ENCODE results near the gene FOXL3. TPM values are rescaled to one million over a fixed set of nuclear protein-coding genes. Genes with fewer than 3 reads are reported as not detected.

Gene FOXL3
- total RNA-seq, 1 donor from 2014 or later = not detected

DNA sequence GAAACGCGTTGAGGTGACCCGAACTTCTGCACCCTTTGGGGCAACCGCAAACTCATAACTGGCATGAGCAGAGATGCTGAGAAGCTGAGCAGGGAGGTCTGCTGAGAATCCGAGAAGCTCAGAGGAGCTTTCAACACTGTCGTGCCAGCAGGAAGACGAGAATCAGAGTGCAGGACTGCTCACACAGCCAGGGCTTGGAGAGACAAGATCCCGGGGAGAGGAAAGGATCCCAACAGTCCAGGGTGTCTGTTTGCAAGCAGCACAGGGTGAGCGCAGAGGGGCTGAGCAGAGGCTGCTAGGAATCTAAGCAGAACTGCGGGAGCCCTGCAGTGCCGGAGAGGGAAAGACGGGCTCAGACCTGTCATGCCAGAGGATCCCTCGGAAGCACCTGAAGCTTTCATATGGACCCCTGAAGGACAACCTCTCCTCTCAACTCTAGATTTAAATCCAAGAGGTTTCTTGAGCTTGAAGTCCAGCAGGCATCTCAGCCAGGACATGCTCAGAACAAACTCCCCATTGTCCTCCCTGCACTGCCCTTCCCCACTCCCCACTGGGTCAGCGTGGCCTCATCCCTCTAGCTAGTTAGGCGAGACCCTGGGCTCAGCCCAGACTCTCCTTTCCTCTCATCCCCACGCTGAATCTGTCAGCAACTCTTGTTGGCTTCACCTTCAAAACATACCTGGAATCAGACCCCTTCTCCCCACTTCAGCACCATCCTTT, 40.7 kb downstream of the FOXL3 start:
- H3K4me3 Mint-ChIP-seq (ENCODE audit: unreplicated experiment) = no peak overlapping the region
- no peaks in the 10 kb centered on the region for H3K9me3 Mint-ChIP-seq (ENCODE audit: low read depth)
- H3K36me3 Mint-ChIP-seq (ENCODE audit: low read depth) = no peaks in the 10 kb centered on the region
- no peak overlapping the region for H3K27ac Mint-ChIP-seq (ENCODE audit: unreplicated experiment)
- TF ChIP-seq, protein P1, sequence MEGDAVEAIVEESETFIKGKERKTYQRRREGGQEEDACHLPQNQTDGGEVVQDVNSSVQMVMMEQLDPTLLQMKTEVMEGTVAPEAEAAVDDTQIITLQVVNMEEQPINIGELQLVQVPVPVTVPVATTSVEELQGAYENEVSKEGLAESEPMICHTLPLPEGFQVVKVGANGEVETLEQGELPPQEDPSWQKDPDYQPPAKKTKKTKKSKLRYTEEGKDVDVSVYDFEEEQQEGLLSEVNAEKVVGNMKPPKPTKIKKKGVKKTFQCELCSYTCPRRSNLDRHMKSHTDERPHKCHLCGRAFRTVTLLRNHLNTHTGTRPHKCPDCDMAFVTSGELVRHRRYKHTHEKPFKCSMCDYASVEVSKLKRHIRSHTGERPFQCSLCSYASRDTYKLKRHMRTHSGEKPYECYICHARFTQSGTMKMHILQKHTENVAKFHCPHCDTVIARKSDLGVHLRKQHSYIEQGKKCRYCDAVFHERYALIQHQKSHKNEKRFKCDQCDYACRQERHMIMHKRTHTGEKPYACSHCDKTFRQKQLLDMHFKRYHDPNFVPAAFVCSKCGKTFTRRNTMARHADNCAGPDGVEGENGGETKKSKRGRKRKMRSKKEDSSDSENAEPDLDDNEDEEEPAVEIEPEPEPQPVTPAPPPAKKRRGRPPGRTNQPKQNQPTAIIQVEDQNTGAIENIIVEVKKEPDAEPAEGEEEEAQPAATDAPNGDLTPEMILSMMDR (IDR thresholded peaks at IDR 0.05) = no peak
- H3K27me3 Mint-ChIP-seq (ENCODE audit: low read depth) = peaks cover 17% of the 10 kb centered on the region
- peaks cover 13% of the 10 kb centered on the region for H3K4me1 Mint-ChIP-seq (ENCODE audit: low read depth)
- peak; percentile 67 for DNase-seq (ENCODE audit: low spot score)

DNA sequence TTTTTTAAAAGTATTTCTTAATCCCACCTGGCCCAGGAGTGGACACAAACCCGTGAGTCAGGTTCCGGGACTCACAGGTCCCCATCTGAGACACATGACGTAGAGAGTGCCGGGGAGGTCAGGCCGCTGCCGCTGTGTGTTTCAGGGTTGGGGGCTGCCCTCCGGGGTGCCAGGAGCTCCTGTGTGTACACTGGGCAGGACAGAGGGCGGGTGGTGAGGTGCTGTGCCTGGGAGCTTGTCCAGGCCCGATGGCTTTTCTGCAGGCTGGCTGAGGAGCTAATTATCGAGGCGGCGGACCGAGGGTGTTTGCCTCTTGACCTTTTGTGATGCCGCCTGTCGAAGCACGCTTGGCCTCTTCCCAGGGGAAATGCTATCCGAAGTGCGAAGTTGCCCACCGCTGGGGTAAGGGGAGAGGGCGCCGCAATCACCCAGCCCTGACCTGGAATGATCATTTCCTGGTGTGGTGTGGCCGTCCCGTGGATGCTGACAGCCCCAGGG, 42.1 kb downstream of the FOXL3 start:
- Mint-ChIP-seq H3K27me3 (ENCODE audit: low read depth) (peaks cover 17% of the 10 kb centered on the region), H3K9me3 (ENCODE audit: low read depth) (no peaks in the 10 kb centered on the region), H3K4me3 (ENCODE audit: unreplicated experiment) (no peak overlapping the region), H3K4me1 (ENCODE audit: low read depth) (peaks cover 8% of the 10 kb centered on the region), H3K27ac (ENCODE audit: unreplicated experiment) (no peak overlapping the region), H3K36me3 (ENCODE audit: low read depth) (no peaks in the 10 kb centered on the region)
- peak; percentile 89 for DNase-seq (ENCODE audit: low spot score)
- TF ChIP-seq, protein P1 (IDR thresholded peaks at IDR 0.05) = no peak

DNA sequence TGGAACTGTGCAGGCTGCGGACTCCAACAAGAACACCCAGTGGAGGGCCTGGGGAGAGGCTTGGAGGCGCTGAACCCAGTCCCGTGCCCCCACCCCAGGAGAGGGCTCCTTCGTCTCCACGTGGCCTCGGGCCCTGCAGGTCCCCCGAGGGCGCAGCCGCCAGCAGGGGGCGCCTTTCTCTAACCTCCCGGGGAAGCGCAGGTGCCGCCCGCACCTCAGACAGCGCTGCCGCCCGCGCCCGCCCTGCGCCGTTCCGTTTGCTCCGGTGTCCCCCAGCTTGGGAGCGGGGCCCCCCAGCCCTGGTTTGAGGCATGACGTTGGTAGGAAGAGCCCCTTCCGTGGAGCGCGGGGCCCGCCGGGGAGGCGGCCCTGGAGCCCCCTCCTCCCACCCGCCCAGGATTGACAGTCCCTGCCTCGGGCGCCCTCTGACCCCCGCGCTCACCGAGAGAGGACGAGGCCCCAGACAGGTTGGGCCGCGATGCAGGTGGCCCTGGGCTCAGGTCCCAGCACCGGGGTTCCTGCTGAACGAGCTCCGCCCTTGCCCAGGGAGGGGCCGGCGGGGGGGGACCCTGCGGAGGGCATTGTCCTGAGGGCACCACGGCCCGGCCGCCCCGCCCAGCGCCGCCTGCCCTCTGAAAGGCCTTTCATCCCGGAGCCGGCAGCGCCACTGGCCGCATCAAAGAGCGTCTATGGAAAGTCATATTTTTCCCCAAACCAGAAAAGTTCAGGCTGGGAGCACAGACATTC, 42.8 kb downstream of the FOXL3 start:
- TF ChIP-seq, protein P1 (IDR thresholded peaks at IDR 0.05) = peak; percentile 98
- H3K4me3 Mint-ChIP-seq (ENCODE audit: unreplicated experiment) = peak overlapping the region; percentile 40
- peaks cover 8% of the 10 kb centered on the region for H3K4me1 Mint-ChIP-seq (ENCODE audit: low read depth)
- peaks cover 15% of the 10 kb centered on the region for H3K27me3 Mint-ChIP-seq (ENCODE audit: low read depth)
- peak; percentile 92 for DNase-seq (ENCODE audit: low spot score)
- peak overlapping the region; percentile 41 for H3K27ac Mint-ChIP-seq (ENCODE audit: unreplicated experiment)
- H3K9me3 Mint-ChIP-seq (ENCODE audit: low read depth) = no peaks in the 10 kb centered on the region
- H3K36me3 Mint-ChIP-seq (ENCODE audit: low read depth) = no peaks in the 10 kb centered on the region

DNA sequence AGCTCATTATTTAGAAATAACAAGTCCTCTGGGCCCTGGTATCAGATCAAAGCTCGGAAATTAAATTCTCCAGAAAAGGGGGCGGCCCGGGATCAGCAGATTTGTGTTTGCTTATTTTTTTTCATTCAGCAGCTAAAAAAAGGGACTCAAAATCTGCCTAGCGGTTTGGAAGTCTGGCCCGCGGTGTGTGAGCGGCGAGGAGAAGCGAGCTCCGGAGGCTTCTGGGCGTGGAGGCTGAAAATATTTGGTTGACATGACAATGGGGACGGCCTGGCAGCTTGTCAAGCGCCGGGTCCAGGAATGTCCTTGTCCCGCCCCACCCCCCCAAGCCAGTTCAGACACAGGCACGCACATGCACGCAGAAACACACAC, 43.4 kb downstream of the FOXL3 start:
- TF ChIP-seq, protein P1 (IDR thresholded peaks at IDR 0.05) = no peak
- H3K4me3 Mint-ChIP-seq (ENCODE audit: unreplicated experiment) = peak overlapping the region; percentile 40
- DNase-seq (ENCODE audit: low spot score) = peak; percentile 52
- H3K27ac Mint-ChIP-seq (ENCODE audit: unreplicated experiment) = peak overlapping the region; percentile 41
- H3K9me3 Mint-ChIP-seq (ENCODE audit: low read depth) = no peaks in the 10 kb centered on the region
- H3K27me3 Mint-ChIP-seq (ENCODE audit: low read depth) = peaks cover 9% of the 10 kb centered on the region
- H3K4me1 Mint-ChIP-seq (ENCODE audit: low read depth) = peaks cover 8% of the 10 kb centered on the region
- H3K36me3 Mint-ChIP-seq (ENCODE audit: low read depth) = no peaks in the 10 kb centered on the region

DNA sequence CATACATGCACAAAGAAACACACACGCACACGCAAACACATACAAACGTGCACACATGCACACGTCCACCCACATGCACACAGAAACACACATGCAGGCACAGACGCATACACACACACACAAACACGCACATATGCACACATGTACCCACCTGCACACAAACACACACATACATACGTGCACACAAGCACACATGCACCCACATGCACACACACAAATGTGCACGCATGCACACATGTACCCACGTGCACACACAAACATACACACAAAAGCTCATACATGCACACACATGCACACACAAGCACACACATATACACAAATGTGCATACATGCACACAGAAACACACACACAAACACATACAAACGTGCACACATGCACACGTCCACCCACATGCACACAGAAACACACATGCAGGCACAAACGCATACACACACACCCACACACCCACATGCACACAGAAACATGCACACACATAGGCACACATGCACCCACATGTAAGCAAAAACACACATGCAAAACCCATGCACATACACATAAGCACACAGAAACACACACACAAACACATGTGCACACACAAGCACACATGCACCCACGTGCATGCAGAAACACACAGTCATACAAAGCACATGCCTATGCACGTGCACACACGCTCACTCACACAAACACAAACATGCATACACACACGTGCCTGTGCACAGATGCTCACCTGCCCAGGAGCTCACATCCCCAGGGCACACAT, 44.8 kb downstream of the FOXL3 start:
- H3K27me3 Mint-ChIP-seq (ENCODE audit: low read depth) = peaks cover 15% of the 10 kb centered on the region
- H3K36me3 Mint-ChIP-seq (ENCODE audit: low read depth) = no peaks in the 10 kb centered on the region
- H3K4me3 Mint-ChIP-seq (ENCODE audit: unreplicated experiment) = no peak overlapping the region
- no peak overlapping the region for H3K27ac Mint-ChIP-seq (ENCODE audit: unreplicated experiment)
- no peaks in the 10 kb centered on the region for H3K9me3 Mint-ChIP-seq (ENCODE audit: low read depth)
- TF ChIP-seq, protein P1 (IDR thresholded peaks at IDR 0.05) = no peak
- DNase-seq (ENCODE audit: low spot score) = no peak
- peaks cover 8% of the 10 kb centered on the region for H3K4me1 Mint-ChIP-seq (ENCODE audit: low read depth)

All from chondrocyte (in vitro differentiated cells).